Stimulated activated CD4-positive, alpha-beta T cell treated with anti-CD3 and anti-CD28 coated beads, TNF-alpha, amount 100 ng/mL, for 24 hours (primary cell): ENCODE data around the gene SCML2.
A peak's percentile ranks its signal among the peaks of the same experiment; 100 is the strongest.
"Not testable (repeated sequence)": the region's sequence is repeated elsewhere in the genome, so short reads cannot be mapped to it uniquely, and the experiment has no call there.

Experiments used
- DNase-seq, 3 experiments: peaks; one replicate each; pipeline ENCODE4 v3.0.0-alpha.2; 2020; ENCODE audit warnings: low read depth in 3 of 3

SCML2 gene

GRCh38 chrX:18354369-18355223, at the start of gene SCML2:
Gene SCML2, minus strand, starts transcription at chrX:18354688. Its CDS starts 20,617 bp downstream, at chrX:18334071.
- DNase-seq: peak in 1 of 3 experiments; percentile 35

GRCh38 chrX:18401848-18402213, 47.3 kb upstream of the SCML2 start:
- no peak for DNase-seq

- no peak for DNase-seq
Observed at GRCh38 chrX:18394477-18394876, 40.0 kb upstream of the SCML2 start.

DNA sequence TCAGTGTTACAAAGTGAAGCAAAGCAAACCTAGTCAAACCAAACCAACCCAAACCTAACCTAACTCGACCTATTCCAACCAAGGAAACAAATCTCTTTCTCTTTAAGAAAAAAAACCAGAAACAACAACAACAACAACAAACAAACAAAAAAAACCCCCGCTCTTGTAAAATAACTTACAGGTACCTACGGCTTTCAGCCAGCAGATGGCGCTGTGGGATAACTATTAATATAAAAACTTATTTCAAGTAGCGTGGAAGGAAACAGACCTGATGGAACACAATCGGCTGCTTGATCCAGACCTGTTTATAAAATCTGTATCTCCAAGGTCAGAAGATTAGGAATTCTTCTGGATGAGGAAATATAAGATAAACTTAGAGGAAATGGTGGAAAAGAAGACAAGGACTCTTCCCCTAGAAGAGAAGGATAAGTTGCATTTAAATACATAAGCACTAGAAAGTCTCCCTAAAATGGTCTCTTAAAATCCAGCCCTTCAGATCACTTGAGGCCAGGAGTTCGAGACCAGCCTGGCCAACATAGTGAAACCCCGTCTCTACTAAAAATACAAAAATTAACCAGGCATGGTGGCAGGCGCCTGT, 36.6 kb upstream of the SCML2 start:
- DNase-seq: peak; percentile 13 to 42 (median 36)

- DNase-seq: no peak
Observed at GRCh38 chrX:18389966-18390365, 35.5 kb upstream of the SCML2 start.

DNA sequence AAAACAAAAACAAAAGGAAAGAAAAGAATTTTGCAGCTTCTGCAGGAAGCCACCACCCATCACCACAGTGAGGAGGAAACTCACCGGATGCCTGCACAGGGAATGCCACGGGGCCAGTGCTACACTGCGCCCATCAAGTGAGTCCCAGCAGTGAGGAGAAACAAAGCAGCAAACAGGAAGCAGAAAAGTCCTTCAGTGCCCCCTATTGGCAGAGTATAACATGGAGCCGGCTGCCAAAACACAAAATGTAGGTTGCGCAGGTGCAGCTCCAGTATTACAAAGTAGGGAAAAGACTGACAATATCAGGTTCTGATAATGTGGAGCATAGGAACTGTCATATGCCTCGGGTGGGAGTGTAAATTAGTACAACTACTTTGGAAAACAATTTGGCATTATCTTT, 23.3 kb upstream of the SCML2 start:
- DNase-seq: peak in 1 of 3 experiments; percentile 3

GRCh38 chrX:18375131-18375805, 20.8 kb upstream of the SCML2 start:
- not testable (repeated sequence) for DNase-seq

DNA sequence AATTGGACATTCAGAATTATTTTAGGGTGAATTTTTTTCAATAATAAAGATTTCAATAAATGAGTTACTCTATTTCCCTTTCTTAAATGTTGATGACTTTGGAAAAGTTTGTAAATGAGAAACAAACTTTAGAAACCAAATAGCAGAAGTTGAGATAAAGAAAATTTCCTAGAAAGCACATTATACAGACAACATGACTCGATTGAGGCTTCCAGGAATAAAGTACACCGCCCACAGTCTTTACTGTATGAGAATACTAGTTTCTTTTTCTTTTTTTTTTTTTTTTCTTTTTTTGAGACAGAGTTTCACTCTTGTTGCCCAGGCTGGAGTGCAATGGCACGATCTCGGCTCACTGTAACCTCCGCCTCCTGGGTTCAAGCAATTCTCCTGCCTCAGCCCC, 14.6 kb upstream of the SCML2 start:
- DNase-seq: not testable (repeated sequence)

DNA sequence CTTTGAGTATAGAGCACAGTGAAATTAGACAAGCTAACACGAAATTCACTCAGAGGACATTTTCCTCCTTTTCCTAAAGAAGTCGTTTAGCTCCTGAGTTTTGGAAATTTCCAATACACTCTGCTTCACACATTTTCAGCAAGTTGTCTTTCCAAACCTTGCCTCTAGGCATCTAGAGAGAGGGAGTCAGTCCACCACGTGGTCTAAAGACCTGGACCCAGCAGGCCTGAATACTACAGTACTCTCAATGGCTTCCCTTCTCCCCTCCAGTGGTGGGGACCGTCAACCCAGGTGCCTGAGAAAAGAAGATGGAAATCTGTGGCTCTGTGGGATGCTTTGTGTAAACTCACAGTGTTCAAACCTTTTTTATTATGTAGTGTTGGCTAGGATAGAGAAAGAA, 13.9 kb upstream of the SCML2 start:
- no peak for DNase-seq

DNA sequence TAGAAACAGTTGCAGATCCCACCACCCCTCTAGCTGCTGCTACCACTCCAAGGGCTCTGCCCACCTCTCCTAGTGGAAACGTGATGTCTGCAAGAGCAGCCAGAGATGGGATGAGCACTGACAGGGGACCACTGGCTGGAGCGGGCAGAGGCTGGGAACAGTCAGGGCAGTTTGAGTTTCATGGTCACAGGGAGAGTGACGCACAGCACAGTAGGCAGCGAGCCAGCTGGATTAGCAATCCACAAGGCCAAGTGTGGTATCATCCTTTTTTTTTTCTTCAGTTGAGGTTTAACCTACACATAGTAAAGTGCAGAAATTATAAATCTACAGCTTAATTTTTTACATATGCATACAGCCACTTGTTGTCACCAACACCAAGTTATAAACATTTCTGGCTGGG, 6.4 kb upstream of the SCML2 start:
- DNase-seq: no peak

DNA sequence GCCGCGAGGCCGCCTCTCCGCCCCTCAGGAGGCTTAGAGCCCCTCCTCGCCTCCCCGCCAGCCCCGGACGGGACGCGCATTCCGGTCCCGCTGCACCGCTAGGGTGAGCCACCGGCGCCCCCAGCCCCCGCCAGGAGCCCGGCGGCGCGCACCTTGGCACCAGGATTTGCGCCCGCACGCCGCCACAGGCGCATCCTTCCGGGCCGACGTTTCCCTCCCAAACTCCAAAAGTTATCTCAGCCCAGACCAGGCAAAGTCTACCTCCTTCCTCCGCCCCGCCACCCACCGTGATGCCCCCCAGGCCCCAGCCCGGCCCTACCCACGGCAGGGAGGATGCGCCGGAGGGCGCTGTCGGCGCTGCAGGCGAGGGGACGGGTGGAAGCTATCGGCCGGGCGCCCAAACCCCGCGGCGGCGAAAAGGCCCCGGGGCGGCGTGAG, 538 bp downstream of the SCML2 start:
- peak in 1 of 3 experiments; percentile 14 for DNase-seq

GRCh38 chrX:18351784-18352183, 2.7 kb downstream of the SCML2 start:
- no peak for DNase-seq

DNA sequence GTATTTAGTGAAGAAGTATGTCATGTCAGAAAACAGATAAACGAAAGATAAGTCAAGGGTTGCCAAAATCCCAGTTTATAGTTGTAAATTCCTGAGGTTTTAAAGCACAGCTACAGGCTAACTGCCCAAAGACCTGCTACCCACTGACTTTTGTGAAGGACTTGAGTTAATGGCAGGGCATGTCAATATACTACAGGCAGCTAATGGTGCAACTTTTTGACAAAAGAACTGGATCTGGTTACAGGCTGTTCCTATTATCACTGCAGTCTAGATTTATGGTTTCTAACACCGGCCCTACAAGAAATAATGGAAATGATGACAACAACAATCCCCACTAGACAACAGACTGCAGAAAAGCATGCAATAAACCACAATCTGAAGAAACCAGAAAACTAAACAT, 6.4 kb downstream of the SCML2 start:
- DNase-seq: no peak

DNA sequence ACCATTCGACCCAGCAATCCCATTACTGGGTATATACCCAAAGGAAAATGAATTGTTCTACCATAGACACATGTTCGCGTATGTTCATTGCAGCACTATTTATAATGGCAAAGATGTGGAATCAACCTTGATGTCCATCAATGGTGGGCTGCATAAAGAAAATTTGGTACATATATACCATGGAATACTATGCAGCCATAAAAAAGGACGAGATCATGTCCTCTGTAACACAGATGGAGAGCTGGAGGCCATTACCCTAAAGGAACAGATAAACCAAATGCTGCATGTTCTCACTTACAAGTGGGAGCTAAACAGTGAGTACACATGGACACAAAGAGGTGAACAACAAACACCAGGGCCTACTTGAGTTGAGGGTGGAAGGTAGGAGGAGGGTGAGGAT, 45.1 kb downstream of the SCML2 start:
- DNase-seq: no peak

- DNase-seq: no peak
Observed at GRCh38 chrX:18297251-18297650, 57.2 kb downstream of the SCML2 start.

DNA sequence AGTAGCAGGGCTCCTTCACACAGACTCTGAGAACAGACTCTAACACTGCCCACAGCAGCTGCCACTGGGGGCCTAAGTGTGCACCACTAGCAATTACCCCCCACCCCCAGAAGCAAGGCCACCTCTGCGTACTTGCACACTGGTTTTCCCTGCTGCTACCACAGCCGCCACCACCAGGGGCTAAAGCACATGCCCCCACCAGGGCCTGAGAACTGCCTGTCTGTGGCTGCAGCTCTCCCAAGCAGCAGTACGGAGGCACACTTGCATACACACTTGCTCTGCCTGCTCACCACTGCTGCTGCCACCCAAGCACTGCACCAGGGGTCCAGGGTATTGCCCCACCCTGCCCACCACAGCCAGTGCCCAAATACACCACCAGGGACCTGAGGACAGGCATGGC, 59.6 kb downstream of the SCML2 start:
- no peak for DNase-seq

- no peak for DNase-seq
Observed at GRCh38 chrX:18291006-18291545, 63.4 kb downstream of the SCML2 start.

DNA sequence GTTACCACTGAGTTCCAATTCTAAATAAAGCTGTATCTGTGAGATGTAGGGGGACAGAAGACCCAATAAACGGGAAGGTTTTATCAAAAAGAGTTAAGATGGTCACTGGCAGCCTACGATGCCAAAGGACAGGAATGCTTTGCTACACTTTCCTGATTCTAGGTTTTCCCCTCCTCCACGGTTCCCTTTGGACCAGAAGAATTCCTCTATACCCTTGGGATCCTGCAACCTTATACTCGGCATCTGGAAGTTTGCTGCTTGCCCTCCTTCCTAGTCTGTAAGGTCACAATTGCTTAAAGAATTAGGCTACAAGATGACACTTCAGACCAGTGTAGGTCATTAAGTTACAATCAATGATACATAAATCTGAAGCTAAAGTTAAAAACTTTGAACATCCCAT, 64.3 kb downstream of the SCML2 start:
- no peak for DNase-seq

- DNase-seq: no peak
Observed at GRCh38 chrX:18288716-18289115, 65.8 kb downstream of the SCML2 start.

GRCh38 chrX:18286322-18286831, 68.1 kb downstream of the SCML2 start:
- DNase-seq: no peak

DNA sequence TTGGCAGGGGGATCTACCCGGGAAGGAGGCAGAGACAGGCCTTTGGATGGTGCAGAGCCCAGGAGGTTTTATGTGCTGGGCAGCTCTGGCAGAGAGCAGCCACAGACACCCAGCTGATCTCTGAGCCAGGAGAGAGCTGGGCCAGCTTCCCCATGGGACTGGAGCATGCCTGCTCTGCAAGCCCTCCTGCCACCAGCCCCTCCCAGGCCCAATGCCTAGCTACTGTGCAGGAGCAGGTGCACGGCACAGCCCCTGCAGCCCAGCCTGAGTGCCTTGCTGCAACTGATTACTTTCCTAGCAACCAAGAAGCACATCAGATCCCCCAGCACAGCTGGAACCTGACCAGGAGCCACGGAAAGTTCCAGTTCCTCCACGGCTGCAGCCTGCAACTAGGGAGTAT, 76.0 kb downstream of the SCML2 start:
- DNase-seq: no peak

DNA sequence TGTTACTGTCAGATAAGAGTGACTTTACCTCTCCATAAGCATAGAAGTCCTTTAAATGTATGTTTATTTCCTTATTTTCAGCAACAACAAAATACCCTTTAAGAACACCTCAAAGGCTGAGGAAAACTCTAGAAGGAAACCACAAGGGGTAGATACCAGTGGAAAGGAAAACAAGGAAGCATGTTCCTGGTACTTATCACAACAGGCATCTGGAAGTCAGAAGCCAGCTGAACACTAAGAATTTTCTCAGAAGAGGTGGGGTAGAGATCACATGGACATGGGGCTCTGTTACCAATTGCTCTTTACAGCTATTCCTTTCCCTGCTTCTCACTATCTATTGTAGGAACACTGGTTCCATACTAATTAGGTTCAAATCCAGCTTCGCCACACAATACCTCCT, 82.3 kb downstream of the SCML2 start:
- DNase-seq: no peak
